Osteocyte (in vitro differentiated cells): ENCODE data around the gene ARSA. TPM values are rescaled to one million over a fixed set of nuclear protein-coding genes. Genes with fewer than 3 reads are reported as not detected.
A peak's percentile ranks its signal among the peaks of the same experiment; 100 is the strongest.

Experiments used
- DNase-seq: peaks from one replicate; pipeline ENCODE4 v3.0.0; 2021; ENCODE audit warnings: mixed read lengths; ENCODE audit not compliant: unreplicated experiment; ENCODE audit errors: extremely low spot score
- H3K27ac Mint-ChIP-seq: one replicate; pipeline ENCODE4 v1.8.0; 2021; ENCODE audit warnings: mild to moderate bottlenecking, mixed read lengths; ENCODE audit not compliant: unreplicated experiment
- H3K27me3 Mint-ChIP-seq: one replicate; pipeline ENCODE4 v1.8.0; 2021; ENCODE audit warnings: mixed read lengths; ENCODE audit not compliant: unreplicated experiment
- H3K36me3 Mint-ChIP-seq: one replicate; pipeline ENCODE4 v1.8.0; 2021; ENCODE audit warnings: mixed read lengths; ENCODE audit not compliant: unreplicated experiment
- H3K4me1 Mint-ChIP-seq: one replicate; pipeline ENCODE4 v1.8.0; 2021; ENCODE audit warnings: mixed read lengths; ENCODE audit not compliant: unreplicated experiment
- H3K4me3 Mint-ChIP-seq: one replicate; pipeline ENCODE4 v1.8.0; 2021; ENCODE audit warnings: mild to moderate bottlenecking, moderate library complexity, mixed read lengths; ENCODE audit not compliant: unreplicated experiment
- H3K9me3 Mint-ChIP-seq: one replicate; pipeline ENCODE4 v1.8.0; 2021; ENCODE audit warnings: mixed read lengths; ENCODE audit not compliant: unreplicated experiment
- total RNA-seq: library from RNA; stranded (reverse); gene quantifications from 2 replicates; pipeline ENCODE4 v1.2.1, GENCODE V29; 2021
- TF ChIP-seq, protein P1 (sequence below): fragments of 200-600 bp; sonication (generic); IDR thresholded peaks from 2 replicates; pipeline ENCODE4 v1.5.0; 2021; ENCODE audit warnings: antibody characterized with exemption, mild to moderate bottlenecking, moderate library complexity

The ARSA gene
- total RNA-seq, 1 donor from 2014 or later = 43.5 TPM

DNA sequence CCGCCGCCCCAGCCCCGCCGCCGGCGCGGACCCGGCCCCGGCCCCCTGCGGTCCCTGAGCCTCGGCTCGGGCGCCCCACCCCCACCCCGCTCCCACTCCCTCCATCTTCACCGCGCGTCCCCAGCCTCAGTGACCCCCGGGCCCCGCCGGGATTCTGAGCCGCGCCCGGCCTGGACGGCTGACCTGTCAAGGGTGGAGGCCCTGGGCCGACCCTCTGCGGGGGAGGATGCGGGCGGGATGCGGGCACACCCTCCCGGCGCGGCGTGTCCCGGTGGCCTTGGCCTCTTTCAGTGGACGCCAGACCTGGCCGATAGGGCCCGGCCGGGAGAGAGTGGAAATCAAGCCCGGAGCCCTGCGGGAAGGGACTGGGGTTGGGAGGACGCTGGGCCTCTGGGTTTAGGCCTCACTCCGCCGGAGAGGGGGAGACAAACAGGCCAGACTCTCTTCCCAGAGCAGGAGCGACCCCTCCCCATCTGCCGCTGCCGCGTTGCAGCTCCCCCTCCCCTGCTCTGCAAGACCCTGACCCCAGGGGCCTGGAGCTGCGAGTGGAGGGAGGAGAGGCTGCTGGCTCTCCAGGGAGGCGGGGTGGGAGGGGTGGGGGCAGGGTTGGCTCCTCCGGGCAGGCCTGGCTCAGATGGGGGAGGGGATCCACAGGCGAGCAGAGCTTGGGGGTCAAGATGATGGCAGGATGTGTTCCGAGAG is 26.8 kb downstream of the ARSA start:
- Mint-ChIP-seq H3K4me3 (peak overlapping the region; percentile 69), H3K4me1 (peaks cover 11% of the 10 kb centered on the region), H3K9me3 (no peaks in the 10 kb centered on the region), H3K36me3 (no peaks in the 10 kb centered on the region), H3K27me3 (peaks cover 8% of the 10 kb centered on the region), H3K27ac (no peak overlapping the region)
- no peak for DNase-seq
- TF ChIP-seq, protein P1, sequence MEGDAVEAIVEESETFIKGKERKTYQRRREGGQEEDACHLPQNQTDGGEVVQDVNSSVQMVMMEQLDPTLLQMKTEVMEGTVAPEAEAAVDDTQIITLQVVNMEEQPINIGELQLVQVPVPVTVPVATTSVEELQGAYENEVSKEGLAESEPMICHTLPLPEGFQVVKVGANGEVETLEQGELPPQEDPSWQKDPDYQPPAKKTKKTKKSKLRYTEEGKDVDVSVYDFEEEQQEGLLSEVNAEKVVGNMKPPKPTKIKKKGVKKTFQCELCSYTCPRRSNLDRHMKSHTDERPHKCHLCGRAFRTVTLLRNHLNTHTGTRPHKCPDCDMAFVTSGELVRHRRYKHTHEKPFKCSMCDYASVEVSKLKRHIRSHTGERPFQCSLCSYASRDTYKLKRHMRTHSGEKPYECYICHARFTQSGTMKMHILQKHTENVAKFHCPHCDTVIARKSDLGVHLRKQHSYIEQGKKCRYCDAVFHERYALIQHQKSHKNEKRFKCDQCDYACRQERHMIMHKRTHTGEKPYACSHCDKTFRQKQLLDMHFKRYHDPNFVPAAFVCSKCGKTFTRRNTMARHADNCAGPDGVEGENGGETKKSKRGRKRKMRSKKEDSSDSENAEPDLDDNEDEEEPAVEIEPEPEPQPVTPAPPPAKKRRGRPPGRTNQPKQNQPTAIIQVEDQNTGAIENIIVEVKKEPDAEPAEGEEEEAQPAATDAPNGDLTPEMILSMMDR = no peak

DNA sequence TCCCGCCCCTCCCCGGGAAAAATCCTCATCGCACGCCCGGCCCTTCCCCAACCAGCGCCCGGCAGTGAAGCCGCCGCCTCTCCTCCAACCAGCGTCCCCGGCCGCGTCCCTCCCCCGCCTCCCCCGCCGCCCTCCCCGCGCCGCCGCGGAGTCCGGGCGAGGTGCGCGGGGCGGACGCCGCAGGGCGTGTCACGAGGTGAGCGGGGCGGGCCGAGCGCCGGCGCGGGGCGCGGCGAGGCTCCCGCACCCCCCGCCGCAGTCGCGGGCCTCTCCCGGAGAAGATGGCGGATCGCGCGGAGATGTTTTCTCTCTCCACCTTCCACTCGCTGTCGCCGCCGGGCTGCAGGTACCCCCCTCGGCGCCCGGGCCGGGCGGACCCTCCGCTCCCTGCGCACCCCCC is 27.4 kb downstream of the ARSA start, which contains the start of gene MAPK8IP2:
MAPK8IP2 (plus strand) TSS at position 256 of the 400 bp plus-strand sequence; CDS start at position 282, 26 bp downstream.
- TF ChIP-seq, protein P1 = no peak
- H3K36me3 Mint-ChIP-seq = no peaks in the 10 kb centered on the region
- no peak within 1 kb of the TSS for H3K27ac Mint-ChIP-seq
- peak within 1 kb of the TSS; percentile 69 for H3K4me3 Mint-ChIP-seq
- no peak for DNase-seq
- H3K4me1 Mint-ChIP-seq = peaks cover 11% of the 10 kb centered on the region
- peaks cover 8% of the 10 kb centered on the region for H3K27me3 Mint-ChIP-seq
- no peaks in the 10 kb centered on the region for H3K9me3 Mint-ChIP-seq

DNA sequence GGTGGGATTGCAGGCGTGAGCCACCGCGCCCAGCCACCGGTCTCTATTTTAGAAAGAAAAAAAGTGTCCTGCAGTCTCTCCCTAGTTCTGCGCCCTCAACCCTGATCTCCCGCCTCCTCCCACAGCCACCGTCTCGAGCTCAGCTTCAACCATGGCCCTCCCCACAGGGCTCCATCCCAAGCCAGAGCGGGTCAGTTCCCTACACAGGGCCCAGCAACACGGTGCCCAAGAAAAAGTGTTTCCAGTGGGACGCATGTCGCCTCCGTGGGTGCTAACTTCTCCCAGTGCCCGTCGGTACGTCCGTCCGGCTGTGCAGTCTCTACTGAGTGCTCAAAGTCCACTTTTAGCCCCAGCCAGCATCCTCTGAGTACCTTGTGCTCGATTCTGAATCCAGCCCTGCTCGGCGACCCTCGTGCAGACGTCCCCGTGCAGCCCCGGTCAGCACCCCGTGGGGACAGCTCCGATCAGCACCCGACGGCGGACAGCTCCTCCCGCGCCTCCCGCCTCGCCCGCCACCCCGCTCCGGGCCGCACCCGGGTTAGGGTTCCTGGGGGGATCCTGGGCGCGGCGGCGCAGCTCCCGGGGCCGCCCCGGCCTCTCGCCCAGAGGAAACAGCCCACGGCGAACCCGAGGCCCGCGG is 28.0 kb downstream of the ARSA start:
- Mint-ChIP-seq H3K27me3 (peaks cover 8% of the 10 kb centered on the region), H3K4me1 (peaks cover 11% of the 10 kb centered on the region), H3K36me3 (no peaks in the 10 kb centered on the region), H3K27ac (no peak overlapping the region), H3K9me3 (no peaks in the 10 kb centered on the region), H3K4me3 (peak overlapping the region; percentile 65)
- no peak for DNase-seq
- TF ChIP-seq, protein P1 = no peak

DNA sequence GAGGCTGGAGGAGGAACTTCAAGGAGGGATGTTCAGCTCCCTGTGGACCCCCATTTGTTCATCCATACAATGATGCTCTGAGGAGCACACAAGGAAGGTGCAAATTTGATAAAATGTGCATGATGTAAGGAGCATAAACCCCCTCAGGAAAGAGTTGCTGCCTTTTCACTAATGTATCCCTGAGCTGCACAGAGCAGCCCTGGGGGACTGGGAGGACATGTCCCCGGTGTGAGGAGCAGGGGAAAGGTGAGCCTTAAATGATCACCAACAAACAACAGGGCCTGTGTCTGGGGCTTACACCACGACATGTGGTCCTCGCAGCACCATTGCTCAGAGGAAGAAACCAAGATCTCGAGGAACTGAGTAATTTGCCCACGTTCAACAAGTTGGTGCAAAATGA is 30.9 kb downstream of the ARSA start:
- DNase-seq = no peak
- Mint-ChIP-seq H3K4me3 (no peak overlapping the region), H3K27ac (no peak overlapping the region), H3K4me1 (peaks cover 10% of the 10 kb centered on the region), H3K27me3 (peaks cover 5% of the 10 kb centered on the region), H3K36me3 (no peaks in the 10 kb centered on the region), H3K9me3 (no peaks in the 10 kb centered on the region)
- TF ChIP-seq, protein P1 = no peak

DNA sequence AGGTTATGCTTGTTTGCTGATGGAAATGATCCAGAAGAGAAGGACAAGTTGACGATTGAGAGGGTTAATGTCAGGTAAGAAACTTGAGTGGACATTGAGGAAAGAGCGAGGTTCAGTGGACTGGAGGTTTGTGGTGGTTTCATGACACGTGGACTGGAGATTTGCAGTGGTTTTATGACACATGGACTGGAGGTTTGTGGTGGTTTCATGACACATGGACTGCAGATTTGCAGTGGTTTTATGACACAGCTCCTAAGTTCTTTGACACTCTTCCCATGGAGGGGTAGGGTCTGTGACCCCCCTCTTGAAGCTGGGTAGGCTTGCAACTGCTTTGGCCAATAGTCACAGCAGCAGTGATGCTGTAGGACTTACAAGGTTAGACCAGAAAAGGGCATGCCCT is 32.8 kb downstream of the ARSA start:
- Mint-ChIP-seq H3K4me1 (peaks cover 5% of the 10 kb centered on the region), H3K36me3 (no peaks in the 10 kb centered on the region), H3K27ac (no peak overlapping the region), H3K9me3 (no peaks in the 10 kb centered on the region), H3K4me3 (no peak overlapping the region), H3K27me3 (peaks cover 4% of the 10 kb centered on the region)
- DNase-seq = no peak
- TF ChIP-seq, protein P1 = no peak
